HEK293T (cell line): ENCODE results near the gene APOL1.

Source experiments
- ARNT ChIP-seq: fragments of 450-650 bp; IDR thresholded peaks from 2 replicates; pipeline ENCODE4 v1.6.1; 2017; ENCODE audit warnings: mild to moderate bottlenecking
- BHLHE40 ChIP-seq: fragments of 450-650 bp; IDR thresholded peaks from 2 replicates; pipeline ENCODE4 v1.6.1; 2016; ENCODE audit warnings: mild to moderate bottlenecking, moderate library complexity, borderline replicate concordance
- ELF4 ChIP-seq: fragments of 450-650 bp; IDR thresholded peaks from 2 replicates; pipeline ENCODE4 v1.6.1; 2017; ENCODE audit warnings: antibody characterized with exemption
- FOXM1 ChIP-seq: fragments of 450-650 bp; IDR thresholded peaks from 2 replicates; pipeline ENCODE4 v1.6.1; 2017; ENCODE audit warnings: mild to moderate bottlenecking, borderline replicate concordance
- HDGF ChIP-seq: fragments of 450-650 bp; IDR thresholded peaks from 2 replicates; pipeline ENCODE4 v1.6.1; 2017; ENCODE audit warnings: antibody characterized with exemption, borderline replicate concordance
- LEF1 ChIP-seq: fragments of 450-650 bp; IDR thresholded peaks from 2 replicates; pipeline ENCODE4 v1.6.1; 2017; ENCODE audit warnings: mild to moderate bottlenecking, borderline replicate concordance
- SP1 ChIP-seq: fragments of 450-650 bp; IDR thresholded peaks from 2 replicates; pipeline ENCODE4 v1.6.1; 2017
- SUZ12 ChIP-seq: fragments of 450-650 bp; IDR thresholded peaks from 2 replicates; pipeline ENCODE4 v1.6.1; 2016; ENCODE audit warnings: mild to moderate bottlenecking

DNA sequence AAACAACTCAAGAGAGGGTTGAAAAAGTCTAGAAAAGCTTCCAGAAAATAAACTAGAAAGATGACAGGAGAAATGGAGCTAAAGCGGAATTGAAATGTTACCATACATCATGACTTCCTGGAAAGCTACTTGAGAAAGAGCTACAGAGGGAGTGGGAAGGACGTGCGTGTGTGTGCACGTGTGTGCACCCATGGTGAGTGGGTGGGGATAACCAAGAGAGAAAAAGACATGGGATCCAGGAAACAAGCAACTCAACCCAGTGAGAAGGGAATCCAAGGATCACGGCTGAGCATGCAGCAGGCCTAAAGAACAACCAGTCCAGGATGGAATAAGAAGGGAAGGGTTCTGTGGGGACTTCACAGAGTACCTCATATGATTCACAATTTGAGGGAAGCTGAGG, 21.6 kb downstream of the APOL1 start:
- TF ChIP-seq SUZ12: no peak
- TF ChIP-seq SP1: no peak
- TF ChIP-seq FOXM1: no peak
- TF ChIP-seq BHLHE40: no peak
- no peak for TF ChIP-seq ELF4
- TF ChIP-seq ARNT: no peak
- TF ChIP-seq LEF1: no peak
- TF ChIP-seq HDGF: no peak
